NCI-H1694 (cell line): Measurements from ENCODE around the gene NPHP4.

Source experiments
- DNase-seq: peaks from one replicate; lab custom pipeline; 2025; lab: John Stamatoyannopoulos, UW

NPHP4 gene

DNA sequence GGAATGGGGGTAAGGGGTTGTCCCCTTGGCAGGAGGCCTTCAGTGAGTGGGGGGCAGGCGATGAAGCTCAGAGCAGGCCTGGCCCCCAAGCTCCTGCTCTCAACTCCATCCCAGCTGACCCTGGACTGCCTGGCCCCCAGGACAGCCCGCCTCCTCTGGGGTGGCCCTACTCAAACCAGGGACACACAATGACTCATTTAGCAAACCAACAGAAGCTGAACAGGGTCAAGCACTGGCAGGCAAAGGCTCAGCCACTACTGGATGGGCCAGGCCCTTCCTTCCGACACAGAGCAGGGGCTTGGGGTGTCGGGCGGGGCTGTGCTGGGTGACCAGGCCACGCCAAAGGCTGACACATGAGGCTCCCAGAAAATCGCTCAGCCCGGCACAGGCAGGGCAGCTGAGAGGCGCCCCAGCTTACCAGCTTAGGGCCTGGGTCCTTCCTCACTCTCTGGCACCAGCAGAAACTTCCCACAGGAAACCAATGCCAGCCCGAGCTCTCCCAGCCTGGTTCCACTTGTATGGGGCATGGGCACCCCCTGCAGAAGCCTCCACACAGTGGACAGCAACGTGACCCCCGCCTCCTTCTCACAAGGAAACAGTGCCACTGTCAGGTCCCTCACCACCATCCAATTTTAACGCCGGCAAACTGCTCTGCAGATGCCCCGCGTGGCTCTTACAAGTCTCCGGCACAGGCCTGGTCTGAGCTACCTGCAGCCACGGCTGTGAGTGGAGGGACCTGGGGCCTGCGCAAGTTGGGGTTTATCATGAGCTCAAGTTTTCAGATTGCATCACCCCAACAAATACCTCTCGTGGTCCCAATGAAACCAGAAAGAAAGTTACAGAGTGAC lies 114.3 kb downstream of the NPHP4 start:
- DNase-seq: no peak

DNA sequence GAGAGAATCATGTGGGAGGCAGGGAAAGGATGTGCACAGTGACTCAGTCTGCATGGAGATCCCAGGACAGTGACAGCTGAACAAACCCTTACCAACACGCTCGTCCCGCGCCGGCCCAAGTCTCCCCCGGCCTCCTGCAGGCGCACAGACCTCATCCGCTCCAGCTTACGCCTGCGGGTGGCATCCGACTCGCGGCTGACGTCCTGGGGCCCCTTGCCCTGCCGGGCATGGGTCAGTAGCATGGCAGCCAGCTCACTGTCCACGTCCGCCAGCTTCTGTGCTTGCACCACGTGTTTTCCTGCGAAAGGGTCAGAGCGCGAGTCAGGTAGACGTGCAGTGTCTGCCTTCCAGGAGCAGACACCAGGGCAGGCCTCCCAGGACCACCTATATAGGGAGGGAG lies 115.2 kb downstream of the NPHP4 start:
- no peak for DNase-seq

DNA sequence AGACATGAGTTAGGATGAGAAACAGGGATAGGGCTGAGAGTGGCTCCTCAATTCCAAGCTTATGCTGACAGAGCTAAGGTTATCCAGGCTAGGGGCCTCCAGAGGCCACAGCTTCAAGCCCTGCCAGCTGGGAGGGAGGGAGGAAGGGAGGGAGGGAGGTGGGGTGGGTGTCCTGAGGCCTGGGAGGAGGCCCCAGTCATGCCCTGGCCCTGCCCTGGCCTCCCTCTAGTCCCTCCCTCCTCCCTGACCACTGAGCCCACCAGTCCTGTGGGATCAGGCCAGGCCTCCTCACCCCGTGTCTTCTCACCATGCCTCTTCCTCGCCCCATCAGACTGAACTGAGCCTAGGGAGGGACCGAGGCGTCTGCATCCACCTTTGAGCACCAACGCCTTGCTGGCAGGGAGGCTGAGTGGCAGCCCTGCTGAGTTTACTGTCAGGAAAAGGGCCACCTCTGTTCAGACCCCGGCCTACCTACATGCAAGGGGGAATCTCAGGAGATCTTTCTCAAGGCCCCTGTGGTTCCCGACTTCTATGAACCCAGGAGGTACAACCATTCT lies 116.1 kb downstream of the NPHP4 start:
- DNase-seq: no peak

DNA sequence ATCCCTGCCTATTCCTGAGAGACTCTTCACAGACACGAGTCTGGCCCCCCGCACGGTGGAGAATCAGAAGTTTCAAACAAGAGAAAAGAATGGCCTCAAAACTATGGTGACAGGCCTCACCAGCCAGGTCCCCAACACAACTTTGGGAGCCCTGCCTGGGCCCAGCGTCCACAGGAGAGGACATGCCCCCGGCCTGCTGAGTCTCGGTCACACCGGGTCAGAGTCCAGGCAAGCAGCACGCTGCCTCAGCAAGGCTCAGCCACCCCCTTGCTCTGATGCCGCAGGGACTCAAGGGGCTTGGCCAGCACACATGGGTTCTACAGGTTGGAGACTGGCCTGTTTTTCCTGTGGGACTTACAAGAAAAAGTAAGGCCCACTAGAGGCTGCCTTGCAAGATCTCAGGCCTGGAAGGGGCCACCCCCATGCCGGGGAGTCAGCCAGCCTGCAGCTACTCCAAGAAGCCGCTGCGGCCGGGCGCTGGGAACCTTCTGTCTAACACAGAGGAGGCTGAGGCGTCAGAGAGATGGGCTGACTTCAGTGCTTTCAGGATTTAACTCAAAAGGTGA lies 116.8 kb downstream of the NPHP4 start:
- DNase-seq: no peak

DNA sequence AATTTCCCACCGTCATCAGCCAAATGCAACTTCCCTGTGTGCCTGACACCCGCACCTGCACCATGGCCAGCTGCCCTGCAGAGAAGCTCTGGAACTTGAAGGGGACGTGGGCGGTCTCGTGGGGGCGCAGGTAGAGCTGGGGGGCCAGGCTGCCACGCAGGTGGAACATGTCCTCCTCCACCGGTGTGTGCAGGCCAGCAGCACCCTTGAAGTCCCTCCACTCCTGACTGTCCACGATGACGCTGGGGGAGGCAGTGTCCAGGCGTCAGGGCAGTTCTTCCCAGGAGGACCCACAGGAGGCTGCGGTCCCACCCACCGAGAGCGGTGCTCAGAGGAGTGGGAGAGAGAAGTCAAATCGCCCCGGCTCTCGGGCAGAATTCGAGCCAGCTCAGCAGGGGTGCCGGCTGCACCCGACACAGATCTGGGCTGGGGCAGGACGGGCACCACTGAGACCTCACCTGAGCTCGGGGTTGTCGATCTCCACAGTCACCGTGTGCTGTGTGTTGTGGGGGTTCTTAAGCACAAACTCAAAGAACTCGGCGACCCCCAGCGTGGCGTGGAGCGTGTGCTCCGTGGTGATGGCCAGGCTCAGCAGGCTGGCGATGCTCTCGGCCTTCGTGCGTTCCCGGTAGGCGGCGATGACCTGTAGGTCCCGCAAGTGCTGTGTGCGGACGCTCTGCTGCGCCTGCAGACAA lies 117.7 kb downstream of the NPHP4 start:
- no peak for DNase-seq

DNA sequence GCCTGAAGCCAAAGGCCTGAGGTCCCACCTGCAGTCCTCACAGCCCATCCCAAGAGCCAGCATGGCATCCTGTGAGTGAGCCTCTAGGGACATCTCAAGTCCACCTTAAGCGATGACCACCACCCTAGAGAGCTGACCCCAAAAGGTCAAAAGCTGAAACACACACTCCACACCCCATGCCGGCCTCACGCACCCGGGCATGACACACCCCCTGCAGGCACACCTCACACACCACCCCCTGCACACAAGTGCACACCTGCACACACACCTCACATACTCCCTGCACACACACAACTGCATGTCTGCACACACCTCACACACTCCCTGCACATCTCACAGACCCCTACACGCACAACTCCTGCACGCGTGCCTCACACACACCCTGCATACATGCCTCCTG lies 118.7 kb downstream of the NPHP4 start:
- DNase-seq: no peak

DNA sequence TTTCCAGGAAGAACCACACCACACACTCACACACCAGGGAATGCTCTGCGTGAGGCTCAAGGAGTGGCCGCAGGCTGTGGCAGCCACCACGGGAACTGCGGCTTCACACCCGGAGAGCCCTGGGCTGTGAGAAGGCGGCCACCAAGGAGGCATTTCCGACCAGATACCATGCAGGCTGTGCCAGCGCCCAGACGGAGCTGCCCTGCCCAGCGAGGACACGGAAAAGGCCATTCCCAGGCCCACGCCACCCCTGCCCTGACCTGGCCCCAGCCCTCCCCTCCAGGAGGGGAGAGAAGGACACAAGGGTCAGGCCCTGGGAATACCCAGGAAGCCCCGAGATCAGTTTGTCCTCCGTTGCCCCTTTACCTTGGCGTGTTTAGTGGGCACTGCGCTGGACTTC lies 119.3 kb downstream of the NPHP4 start:
- DNase-seq: no peak

DNA sequence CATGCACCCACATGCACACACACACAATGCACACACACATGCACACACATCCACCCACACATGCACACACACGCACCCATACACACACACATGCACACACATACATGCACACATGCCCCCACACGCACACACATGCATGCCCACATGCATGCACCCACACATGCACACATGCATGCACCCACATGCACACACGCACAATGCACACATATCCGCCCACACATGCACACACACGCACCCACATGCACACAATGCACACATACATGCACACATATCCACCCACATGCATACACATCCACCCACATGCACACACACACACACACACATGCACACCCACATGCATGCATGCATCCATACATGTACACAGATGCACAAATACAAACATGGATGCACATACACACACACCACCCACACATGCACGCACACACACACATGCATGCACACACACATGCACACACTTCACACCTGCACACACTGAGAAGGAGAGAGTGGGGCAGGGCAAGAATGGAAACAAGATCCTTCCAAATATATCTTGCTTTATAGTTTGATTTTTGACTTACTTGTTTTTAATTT lies 123.2 kb downstream of the NPHP4 start:
- DNase-seq: no peak

DNA sequence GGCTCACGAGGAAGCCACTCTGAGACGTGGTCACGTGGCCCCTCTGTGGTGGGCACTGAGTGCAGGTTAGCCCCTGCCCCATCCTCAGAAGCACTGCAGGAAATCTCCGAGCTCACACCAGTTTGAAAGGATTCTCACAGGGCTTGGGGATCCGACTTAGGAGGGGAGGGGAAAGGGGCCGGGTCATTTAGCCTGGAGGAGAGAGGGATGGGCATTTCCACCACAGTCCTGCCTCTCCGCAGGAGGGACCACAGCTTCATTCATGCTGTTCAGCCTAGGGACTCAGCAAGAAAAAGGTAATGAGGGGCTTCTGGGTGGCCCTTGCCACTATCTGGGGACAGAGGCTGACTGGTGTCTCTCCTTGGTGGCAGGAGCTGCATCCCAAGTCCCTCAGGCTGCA lies 126.5 kb downstream of the NPHP4 start:
- DNase-seq: no peak

DNA sequence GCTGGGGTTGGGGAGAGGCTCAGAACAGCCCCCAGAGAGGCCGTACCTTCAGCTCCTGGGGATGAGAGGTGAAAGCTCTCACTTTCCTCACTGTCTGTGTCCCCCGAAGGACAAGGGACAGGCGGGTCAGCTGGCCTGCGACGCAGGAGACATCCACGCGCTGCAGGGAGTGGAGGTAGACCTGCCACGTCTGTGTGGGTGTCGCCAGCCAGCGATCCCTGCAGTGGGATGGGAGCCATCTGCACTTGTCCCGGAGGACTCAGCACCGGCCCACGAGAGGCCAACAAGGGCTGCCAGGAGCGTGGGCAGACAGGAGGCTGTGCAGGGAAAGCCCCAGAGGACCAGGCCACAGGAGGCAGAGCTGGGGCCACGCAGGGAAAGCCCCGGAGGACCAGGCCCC lies 127.2 kb downstream of the NPHP4 start:
- DNase-seq: no peak

DNA sequence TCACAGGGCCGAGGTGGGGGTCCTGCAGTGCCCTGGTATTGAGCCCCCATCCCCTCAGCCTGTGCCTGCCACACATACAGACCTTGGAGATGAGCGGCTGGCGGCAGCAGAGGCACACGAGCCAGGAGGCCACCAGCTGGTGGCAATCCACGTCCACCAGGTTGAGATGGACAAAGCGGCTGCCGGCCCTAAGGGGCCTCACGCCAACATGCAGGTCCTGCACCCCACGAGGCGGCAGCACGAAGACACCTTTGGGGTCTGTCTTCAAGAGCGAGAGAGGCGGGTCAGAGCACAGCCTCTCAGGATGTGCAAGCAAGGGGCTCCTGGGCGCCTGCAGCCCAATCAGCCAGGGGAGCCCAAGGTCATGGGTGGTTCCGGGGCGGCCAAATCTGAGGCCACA lies 128.0 kb downstream of the NPHP4 start:
- no peak for DNase-seq

DNA sequence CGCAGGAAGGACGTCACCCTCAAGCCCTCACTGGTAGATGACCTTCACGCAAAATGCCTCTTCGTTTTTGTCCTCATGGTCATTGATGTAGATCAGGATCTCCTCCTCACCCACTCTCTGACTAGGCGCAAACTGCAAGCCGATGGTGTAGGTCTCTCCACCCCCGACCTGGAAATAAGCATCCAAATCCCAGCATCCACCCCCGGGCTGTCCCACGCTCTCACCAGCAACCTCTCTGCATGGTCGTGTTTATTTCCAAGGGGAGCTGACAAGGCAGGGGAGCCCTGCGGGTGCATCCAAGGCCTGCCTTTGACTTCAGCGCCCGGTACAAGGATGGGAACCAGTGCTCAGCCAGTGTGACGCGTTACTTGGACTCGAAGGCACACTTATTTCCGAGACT lies 129.0 kb downstream of the NPHP4 start:
- DNase-seq: no peak

DNA sequence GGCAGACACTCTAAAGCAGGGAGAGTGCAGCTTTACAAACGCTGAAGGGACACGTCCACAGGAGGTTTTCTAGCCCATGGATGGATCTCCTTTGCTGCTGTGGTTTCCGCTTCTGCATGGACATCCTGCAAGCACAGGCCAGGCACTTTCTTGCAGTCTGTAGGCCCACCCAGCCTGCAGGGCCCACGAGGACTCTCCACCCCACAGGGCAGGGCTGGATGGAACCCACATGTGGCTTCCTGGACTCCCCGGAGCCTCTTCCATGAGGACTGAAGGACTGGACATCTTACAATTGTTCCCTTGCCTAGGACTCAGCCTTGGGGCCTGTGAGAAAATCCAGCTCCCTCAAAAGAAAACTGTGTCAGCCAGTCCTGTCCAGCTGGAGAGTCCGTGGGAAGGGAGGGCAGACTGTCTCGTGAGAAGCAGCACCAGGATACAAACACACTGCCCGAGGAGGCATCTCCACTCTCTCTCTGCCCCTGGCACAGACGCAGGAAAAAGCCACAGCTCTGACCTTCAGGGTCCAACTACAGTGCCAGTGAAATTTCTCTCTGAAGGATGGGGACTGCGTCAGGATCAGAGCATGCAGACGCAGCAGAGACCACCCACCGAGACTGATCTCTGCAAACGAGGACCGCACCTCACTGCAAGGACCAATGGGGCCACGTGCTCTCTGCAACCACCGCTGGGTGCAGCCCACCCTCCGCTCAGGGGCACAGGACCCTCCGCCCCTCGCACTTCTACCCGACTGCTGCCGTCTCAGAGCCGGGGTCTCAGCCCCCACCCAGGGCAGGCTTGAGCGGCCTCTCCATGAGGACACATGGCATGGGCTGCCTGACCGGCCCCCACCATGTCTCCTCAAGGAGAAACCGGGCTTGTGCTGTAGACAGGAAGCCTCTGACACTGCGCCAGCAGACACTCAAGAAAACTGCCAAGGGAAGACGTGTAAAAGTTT lies 130.1 kb downstream of the NPHP4 start:
- DNase-seq: no peak

DNA sequence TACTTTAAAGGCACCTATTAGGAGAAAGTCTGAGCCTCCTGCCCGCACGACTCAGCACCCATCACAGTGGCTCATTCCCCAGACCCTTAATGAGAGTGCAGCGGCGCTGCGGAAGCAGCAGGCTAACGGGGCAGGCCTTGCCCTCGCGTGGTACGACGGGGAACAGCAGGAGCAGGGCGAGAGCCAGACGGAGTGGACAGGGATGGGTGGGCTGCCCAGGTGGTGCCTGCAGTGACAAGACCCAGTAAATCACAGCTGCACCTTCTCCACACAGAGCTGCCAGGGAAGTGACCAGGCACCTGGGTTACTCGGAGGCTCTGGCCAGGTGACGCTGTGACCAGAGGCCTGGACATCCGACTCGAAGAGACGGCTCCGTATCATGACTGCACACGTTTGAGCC lies 131.9 kb downstream of the NPHP4 start:
- DNase-seq: no peak

DNA sequence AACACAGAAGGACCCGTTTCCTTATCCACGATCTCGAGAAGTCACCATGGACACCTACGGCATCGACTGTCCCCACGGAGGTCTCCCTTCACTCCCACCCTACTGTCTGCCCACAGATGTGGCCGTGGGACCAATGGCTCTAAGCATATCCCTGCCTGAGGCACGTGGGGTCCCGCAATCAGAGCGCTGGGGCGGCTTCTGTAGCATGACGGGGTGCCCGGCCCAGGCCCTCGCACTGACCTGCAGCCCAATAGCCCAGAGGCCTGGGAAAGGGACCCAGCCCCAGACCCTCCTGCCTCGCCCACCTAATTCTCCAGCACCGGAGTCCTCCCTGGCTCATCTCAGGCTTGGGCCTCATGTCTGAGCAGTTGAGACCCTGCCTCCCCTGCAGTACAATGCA lies 132.5 kb downstream of the NPHP4 start:
- no peak for DNase-seq

DNA sequence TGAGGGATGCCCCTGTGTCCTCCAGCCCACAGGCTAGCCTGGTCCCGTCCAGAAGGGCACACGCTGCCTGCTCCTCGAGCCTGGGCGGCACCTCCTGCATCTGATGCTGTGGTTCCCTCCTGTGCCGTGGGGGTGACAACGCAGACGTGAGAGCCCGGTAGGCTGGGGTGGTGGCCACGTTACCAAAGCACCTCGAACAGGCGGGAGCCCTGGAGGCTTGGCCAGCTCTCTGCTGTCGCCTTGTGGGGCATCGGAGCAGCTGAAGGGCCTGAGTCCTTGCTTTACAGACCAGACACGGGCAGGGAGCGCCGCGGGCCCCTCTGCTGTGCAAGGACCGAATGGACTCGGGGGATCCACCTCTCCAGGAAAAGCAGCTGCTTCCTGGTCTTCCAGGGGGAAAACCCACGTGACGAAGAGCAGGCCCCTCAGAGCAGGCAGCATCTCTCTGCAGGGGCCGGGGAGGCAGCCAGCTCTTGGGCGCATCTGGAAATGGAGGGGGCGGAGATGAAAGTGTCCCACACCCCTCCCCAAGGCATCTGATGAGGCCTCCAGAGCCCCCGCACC lies 133.3 kb downstream of the NPHP4 start:
- no peak for DNase-seq

DNA sequence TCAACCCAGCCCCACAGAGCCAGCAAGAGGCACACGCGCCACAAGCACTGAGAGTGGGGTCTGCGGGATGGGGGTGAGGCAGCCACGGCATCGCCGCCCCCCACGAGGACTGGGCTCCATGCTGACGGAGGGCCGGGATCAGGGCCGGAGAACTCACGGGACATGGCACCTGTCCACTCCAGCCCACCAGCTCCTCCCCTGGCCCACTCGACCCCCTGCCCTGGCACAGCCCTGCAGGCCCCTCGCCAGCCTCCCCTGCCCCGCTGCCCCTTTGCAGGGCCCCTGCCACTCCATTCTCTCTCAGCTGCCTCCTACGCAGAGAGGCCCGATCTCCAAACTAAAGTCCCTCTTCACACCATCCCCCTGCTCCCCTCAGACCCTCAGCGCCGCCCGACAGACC lies 134.0 kb downstream of the NPHP4 start:
- no peak for DNase-seq

DNA sequence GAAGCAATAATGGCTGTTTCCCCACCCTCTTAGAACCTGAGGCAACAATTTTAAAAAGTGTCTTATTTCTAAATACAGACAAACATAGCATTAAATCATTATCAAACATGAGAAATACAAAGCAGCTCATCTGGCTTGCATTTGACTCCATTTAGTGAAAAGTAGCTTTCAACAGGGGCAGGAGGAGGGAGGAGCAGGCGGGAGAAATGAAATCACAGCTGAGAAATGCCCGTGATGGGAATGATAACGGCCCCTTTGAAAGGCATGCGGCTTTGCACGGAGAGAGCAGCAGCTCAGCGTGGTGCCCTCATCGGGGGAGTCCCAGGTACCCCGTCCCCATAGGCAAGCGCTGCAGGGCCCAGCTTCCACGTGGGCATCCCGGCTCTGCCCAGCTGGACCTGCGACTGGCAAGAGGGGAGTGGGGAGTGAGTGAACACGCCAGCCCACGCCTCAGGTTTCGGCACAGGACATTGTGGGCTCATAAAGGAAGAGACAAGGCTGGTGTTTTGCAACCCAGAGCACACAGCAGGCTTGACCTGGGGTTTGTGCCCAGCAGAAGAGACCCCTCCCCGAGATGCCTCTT lies 134.6 kb downstream of the NPHP4 start:
- DNase-seq: no peak

DNA sequence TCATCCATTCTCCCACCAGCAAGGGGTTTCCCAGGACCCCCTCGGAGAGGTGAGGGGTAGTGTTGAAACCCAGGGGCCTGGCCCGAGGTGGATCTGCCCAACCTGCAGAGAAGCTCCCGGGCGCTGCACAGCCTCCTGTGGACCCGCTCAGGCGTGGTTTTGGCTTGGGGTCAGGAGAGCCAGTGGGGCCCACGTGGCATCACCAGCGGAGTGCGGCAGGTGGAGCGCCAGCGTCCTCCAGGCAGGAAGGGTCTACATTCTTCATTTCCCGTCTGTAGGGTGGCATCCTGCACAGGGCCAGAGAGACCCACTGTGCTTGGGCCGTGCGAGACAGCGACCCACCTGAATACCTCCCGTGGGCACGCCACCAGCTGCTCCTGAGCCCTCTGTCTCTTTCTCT lies 135.2 kb downstream of the NPHP4 start:
- DNase-seq: no peak

DNA sequence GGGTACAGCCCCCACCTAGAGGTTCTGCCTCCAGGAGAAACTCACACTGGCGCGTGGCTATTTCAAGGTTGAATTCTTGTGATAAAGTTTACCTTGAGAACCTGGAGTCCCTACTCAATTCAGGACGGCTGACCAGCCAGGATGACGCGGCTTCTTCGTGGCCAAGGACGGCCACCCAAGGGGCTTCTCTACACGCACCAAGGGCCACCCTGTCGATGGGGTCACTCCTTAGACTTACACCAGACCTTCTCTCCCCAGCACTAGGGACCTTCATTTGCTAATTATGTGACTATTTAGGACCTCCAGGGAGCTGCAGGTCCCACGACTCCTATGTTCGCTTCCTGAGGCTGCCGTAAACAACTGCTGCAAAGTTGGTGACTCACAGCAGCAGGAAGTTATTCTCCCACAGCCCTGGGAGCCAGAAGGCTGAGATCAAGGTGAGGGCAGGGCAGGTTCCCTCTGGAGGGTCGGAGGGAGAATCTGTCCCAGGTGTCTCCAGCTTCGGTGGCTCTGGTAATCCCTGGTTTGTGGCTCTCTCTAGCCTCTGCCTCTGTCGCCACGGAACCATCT lies 135.9 kb downstream of the NPHP4 start:
- DNase-seq: no peak
